WTC11 (cell line): Measurements from ENCODE around the gene SMIM28. TPM values are rescaled to one million over a fixed set of nuclear protein-coding genes. Genes with fewer than 3 reads are reported as not detected.

ENCODE experiments used
- ATAC-seq: fragments of 200-7000 bp; cut with Tn5 transposase; 2 replicates; pipeline ENCODE4 v1.10.0; 2021; ENCODE audit warnings: mild to moderate bottlenecking, moderate library complexity
- CTCF ChIA-PET: fragments of 300-600 bp; sonication (Branson Sonifier 250); formaldehyde crosslinking; loops from one replicate; lab custom pipeline; 2021; ENCODE audit warnings: antibody characterized with exemption; lab: Charles Lee
- POLR2A ChIA-PET: fragments of 350-600 bp; sonication (Branson Sonifier 250); formaldehyde crosslinking; loops from one replicate; lab custom pipeline; 2021; ENCODE audit warnings: antibody characterized with exemption; lab: Charles Lee
- DNase-seq: peaks from one replicate; pipeline ENCODE4 v3.0.0; 2021; ENCODE audit warnings: low spot score
- H3K27ac Mint-ChIP-seq: 2 replicates; pipeline ENCODE4 v1.8.0; 2021; ENCODE audit warnings: mixed read lengths
- H3K27me3 Mint-ChIP-seq: 2 replicates; pipeline ENCODE4 v1.8.0; 2021; ENCODE audit warnings: low read depth, mild to moderate bottlenecking, moderate library complexity, mixed read lengths
- H3K36me3 Mint-ChIP-seq: 2 replicates; pipeline ENCODE4 v1.8.0; 2021; ENCODE audit warnings: mixed read lengths
- H3K4me1 Mint-ChIP-seq: 2 replicates; pipeline ENCODE4 v1.8.0; 2022; ENCODE audit warnings: mixed read lengths
- H3K4me3 Mint-ChIP-seq: 2 replicates; pipeline ENCODE4 v1.8.0; 2021; ENCODE audit warnings: mild to moderate bottlenecking, moderate library complexity, mixed read lengths
- H3K9me3 Mint-ChIP-seq: 2 replicates; pipeline ENCODE4 v1.8.0; 2021; ENCODE audit warnings: mixed read lengths
- ELF4 ChIP-seq: sonication (generic); formaldehyde crosslinking; IDR thresholded peaks from 2 replicates; pipeline ENCODE4 v1.8.1; 2022; ENCODE audit warnings: low read depth, mild to moderate bottlenecking, moderate library complexity, missing genetic modification reagents
- ESRRA ChIP-seq: sonication (generic); formaldehyde crosslinking; IDR thresholded peaks from 2 replicates; pipeline ENCODE4 v1.8.1; 2022; ENCODE audit warnings: mild to moderate bottlenecking, missing genetic modification reagents, borderline replicate concordance
- FOXK1 ChIP-seq: sonication (generic); formaldehyde crosslinking; IDR thresholded peaks from 2 replicates; pipeline ENCODE4 v1.8.0; 2022; ENCODE audit warnings: mild to moderate bottlenecking, moderate library complexity, missing genetic modification reagents
- GTF2I ChIP-seq: fragments of 250-450 bp; sonication (Bioruptor Pico); conservative IDR thresholded peaks from 2 replicates; pipeline ENCODE4 v1.4.0; 2021; ENCODE audit warnings: mild to moderate bottlenecking
- JAZF1 ChIP-seq: fragments of 250-450 bp; sonication (Bioruptor Pico); IDR thresholded peaks from 2 replicates; pipeline ENCODE4 v1.9.0; 2021; ENCODE audit warnings: moderate library complexity, mild to moderate bottlenecking, inconsistent platforms
- NR3C1 ChIP-seq: sonication (generic); formaldehyde crosslinking; conservative IDR thresholded peaks from 2 replicates; pipeline ENCODE4 v1.8.1; 2023; ENCODE audit warnings: low read depth, mild to moderate bottlenecking, missing genetic modification reagents
- OVOL2 ChIP-seq: fragments of 250-450 bp; sonication (Bioruptor Pico); IDR thresholded peaks from 2 replicates; pipeline ENCODE4 v1.9.0; 2021; ENCODE audit warnings: mild to moderate bottlenecking, borderline replicate concordance
- TEAD1 ChIP-seq: sonication (generic); formaldehyde crosslinking; IDR thresholded peaks from 2 replicates; pipeline ENCODE4 v1.8.0; 2022; ENCODE audit warnings: mild to moderate bottlenecking, missing genetic modification reagents
- USF2 ChIP-seq: sonication (generic); formaldehyde crosslinking; IDR thresholded peaks from 2 replicates; pipeline ENCODE4 v1.8.1; 2023; ENCODE audit warnings: mild to moderate bottlenecking, missing genetic modification reagents, moderate library complexity
- total RNA-seq: library from RNA; stranded (reverse); gene quantifications from 3 replicates; pipeline ENCODE4 v1.2.3, GENCODE V29; 2021
- TF ChIP-seq, protein P1 (sequence below): sonication (generic); formaldehyde crosslinking; IDR thresholded peaks from 2 replicates; pipeline ENCODE4 v1.8.1; 2023; ENCODE audit warnings: mild to moderate bottlenecking, moderate library complexity, missing genetic modification reagents
- TF ChIP-seq, protein P2 (sequence below): sonication (generic); formaldehyde crosslinking; IDR thresholded peaks from 2 replicates; pipeline ENCODE4 v1.8.0; 2022; ENCODE audit warnings: missing genetic modification reagents
- TF ChIP-seq, protein P3 (sequence below): fragments of 250-450 bp; sonication (Bioruptor Pico); IDR thresholded peaks from 2 replicates; pipeline ENCODE4 v1.8.0; 2021; ENCODE audit warnings: mild to moderate bottlenecking
- TF ChIP-seq, protein P4 (sequence below): sonication (generic); formaldehyde crosslinking; conservative IDR thresholded peaks from 2 replicates; pipeline ENCODE4 v1.8.1; 2023; ENCODE audit warnings: mild to moderate bottlenecking, low read depth, missing genetic modification reagents, moderate library complexity
- TF ChIP-seq, protein P5 (sequence below): sonication (generic); formaldehyde crosslinking; IDR thresholded peaks from 2 replicates; pipeline ENCODE4 v1.8.1; 2022; ENCODE audit warnings: low read depth, mild to moderate bottlenecking, moderate library complexity, missing genetic modification reagents, borderline replicate concordance

SMIM28 gene
- total RNA-seq, 1 experiment from 2014 or later: not detected

GRCh38 chr6:138420356-138420755, 42.7 kb downstream of the SMIM28 start:
- POLR2A ChIA-PET: no interaction called here

More at GRCh38 chr6:138420356-138420755, 42.7 kb downstream of the SMIM28 start:
- peaks cover 3% of the 10 kb centered on the region for H3K9me3 Mint-ChIP-seq
- no peak for DNase-seq
- no peaks in the 10 kb centered on the region for H3K27me3 Mint-ChIP-seq
- no peaks in the 10 kb centered on the region for H3K4me1 Mint-ChIP-seq
- H3K27ac Mint-ChIP-seq: no peak overlapping the region
- no peak for TF ChIP-seq JAZF1 (CRISPR knock-in tag)
- TF ChIP-seq, protein P1, sequence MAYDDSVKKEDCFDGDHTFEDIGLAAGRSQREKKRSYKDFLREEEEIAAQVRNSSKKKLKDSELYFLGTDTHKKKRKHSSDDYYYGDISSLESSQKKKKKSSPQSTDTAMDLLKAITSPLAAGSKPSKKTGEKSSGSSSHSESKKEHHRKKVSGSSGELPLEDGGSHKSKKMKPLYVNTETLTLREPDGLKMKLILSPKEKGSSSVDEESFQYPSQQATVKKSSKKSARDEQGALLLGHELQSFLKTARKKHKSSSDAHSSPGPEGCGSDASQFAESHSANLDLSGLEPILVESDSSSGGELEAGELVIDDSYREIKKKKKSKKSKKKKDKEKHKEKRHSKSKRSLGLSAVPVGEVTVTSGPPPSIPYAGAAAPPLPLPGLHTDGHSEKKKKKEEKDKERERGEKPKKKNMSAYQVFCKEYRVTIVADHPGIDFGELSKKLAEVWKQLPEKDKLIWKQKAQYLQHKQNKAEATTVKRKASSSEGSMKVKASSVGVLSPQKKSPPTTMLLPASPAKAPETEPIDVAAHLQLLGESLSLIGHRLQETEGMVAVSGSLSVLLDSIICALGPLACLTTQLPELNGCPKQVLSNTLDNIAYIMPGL (CRISPR knock-in tag): no peak
- no peak for TF ChIP-seq TEAD1 (CRISPR knock-in tag)
- no peak for TF ChIP-seq ESRRA (CRISPR knock-in tag)
- TF ChIP-seq USF2 (CRISPR knock-in tag): no peak
- TF ChIP-seq, protein P2, sequence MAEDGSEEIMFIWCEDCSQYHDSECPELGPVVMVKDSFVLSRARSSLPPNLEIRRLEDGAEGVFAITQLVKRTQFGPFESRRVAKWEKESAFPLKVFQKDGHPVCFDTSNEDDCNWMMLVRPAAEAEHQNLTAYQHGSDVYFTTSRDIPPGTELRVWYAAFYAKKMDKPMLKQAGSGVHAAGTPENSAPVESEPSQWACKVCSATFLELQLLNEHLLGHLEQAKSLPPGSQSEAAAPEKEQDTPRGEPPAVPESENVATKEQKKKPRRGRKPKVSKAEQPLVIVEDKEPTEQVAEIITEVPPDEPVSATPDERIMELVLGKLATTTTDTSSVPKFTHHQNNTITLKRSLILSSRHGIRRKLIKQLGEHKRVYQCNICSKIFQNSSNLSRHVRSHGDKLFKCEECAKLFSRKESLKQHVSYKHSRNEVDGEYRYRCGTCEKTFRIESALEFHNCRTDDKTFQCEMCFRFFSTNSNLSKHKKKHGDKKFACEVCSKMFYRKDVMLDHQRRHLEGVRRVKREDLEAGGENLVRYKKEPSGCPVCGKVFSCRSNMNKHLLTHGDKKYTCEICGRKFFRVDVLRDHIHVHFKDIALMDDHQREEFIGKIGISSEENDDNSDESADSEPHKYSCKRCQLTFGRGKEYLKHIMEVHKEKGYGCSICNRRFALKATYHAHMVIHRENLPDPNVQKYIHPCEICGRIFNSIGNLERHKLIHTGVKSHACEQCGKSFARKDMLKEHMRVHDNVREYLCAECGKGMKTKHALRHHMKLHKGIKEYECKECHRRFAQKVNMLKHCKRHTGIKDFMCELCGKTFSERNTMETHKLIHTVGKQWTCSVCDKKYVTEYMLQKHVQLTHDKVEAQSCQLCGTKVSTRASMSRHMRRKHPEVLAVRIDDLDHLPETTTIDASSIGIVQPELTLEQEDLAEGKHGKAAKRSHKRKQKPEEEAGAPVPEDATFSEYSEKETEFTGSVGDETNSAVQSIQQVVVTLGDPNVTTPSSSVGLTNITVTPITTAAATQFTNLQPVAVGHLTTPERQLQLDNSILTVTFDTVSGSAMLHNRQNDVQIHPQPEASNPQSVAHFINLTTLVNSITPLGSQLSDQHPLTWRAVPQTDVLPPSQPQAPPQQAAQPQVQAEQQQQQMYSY: no peak
- TF ChIP-seq, protein P3, sequence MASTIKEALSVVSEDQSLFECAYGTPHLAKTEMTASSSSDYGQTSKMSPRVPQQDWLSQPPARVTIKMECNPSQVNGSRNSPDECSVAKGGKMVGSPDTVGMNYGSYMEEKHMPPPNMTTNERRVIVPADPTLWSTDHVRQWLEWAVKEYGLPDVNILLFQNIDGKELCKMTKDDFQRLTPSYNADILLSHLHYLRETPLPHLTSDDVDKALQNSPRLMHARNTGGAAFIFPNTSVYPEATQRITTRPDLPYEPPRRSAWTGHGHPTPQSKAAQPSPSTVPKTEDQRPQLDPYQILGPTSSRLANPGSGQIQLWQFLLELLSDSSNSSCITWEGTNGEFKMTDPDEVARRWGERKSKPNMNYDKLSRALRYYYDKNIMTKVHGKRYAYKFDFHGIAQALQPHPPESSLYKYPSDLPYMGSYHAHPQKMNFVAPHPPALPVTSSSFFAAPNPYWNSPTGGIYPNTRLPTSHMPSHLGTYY: no peak
- TF ChIP-seq OVOL2 (CRISPR knock-in tag): no peak
- no peak for TF ChIP-seq GTF2I
- TF ChIP-seq NR3C1 (CRISPR knock-in tag): no peak
- no peak for TF ChIP-seq ELF4 (CRISPR knock-in tag)
- TF ChIP-seq, protein P4, sequence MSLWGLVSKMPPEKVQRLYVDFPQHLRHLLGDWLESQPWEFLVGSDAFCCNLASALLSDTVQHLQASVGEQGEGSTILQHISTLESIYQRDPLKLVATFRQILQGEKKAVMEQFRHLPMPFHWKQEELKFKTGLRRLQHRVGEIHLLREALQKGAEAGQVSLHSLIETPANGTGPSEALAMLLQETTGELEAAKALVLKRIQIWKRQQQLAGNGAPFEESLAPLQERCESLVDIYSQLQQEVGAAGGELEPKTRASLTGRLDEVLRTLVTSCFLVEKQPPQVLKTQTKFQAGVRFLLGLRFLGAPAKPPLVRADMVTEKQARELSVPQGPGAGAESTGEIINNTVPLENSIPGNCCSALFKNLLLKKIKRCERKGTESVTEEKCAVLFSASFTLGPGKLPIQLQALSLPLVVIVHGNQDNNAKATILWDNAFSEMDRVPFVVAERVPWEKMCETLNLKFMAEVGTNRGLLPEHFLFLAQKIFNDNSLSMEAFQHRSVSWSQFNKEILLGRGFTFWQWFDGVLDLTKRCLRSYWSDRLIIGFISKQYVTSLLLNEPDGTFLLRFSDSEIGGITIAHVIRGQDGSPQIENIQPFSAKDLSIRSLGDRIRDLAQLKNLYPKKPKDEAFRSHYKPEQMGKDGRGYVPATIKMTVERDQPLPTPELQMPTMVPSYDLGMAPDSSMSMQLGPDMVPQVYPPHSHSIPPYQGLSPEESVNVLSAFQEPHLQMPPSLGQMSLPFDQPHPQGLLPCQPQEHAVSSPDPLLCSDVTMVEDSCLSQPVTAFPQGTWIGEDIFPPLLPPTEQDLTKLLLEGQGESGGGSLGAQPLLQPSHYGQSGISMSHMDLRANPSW (CRISPR knock-in tag): no peak
- TF ChIP-seq FOXK1 (CRISPR knock-in tag): no peak
- TF ChIP-seq, protein P5, sequence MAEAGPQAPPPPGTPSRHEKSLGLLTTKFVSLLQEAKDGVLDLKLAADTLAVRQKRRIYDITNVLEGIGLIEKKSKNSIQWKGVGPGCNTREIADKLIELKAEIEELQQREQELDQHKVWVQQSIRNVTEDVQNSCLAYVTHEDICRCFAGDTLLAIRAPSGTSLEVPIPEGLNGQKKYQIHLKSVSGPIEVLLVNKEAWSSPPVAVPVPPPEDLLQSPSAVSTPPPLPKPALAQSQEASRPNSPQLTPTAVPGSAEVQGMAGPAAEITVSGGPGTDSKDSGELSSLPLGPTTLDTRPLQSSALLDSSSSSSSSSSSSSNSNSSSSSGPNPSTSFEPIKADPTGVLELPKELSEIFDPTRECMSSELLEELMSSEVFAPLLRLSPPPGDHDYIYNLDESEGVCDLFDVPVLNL (CRISPR knock-in tag): no peak
- CTCF ChIA-PET: interaction anchor here (1.0 to 1.3 kb wide), 2 partner anchors 97 to 304 kb away, joined by 3 read pairs; no protein-coding TSS in a partner anchor
- peaks cover 31% of the 10 kb centered on the region for H3K36me3 Mint-ChIP-seq
- no peak for ATAC-seq
- H3K4me3 Mint-ChIP-seq: no peak overlapping the region
